Cardiac fibroblast (primary cell): Measurements from ENCODE around the gene METTL13.

Experiments
- DNase-seq, 2 donors: peaks; one replicate each; pipeline versions ENCODE4 v3.0.0 to v3.0.0-alpha.2; 2010; ENCODE audit warnings: low read depth in 2 of 2
- H3K4me3 ChIP-seq, 2 donors: replicated peaks in 1 of 2; 1 replicate in 1 of 2; 2 replicates in 1 of 2; pipeline ENCODE4 v1.5.1; 2011; ENCODE audit warnings: low read depth in 2 of 2, low read length in 2 of 2, mild to moderate bottlenecking in 2 of 2, moderate library complexity in 1 of 2
- TF ChIP-seq, protein P1 (sequence below): IDR thresholded peaks from one replicate; pipeline ENCODE4 v1.5.1; 2011; ENCODE audit warnings: low read depth, mild to moderate bottlenecking, low read length, inconsistent platforms

Gene METTL13

DNA sequence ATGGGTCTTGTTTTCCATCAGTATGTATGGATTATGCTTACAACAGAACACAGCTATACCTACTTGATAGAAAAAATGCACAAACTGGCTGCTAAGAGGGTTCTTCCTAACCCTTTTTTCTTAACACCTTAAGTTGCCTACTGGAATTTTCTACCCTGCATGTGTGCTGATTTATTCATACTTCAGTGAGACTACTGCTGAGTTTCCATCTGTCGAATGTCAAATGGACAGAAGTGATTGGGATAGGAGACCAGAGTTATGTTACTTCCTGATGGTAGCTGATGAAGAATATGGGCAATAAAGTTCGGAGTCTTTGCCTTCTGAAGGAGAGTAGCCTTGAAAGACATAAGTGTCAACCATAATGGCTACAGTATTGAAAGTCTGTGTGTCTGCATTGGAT is 53.4 kb downstream of the METTL13 start:
- DNase-seq: no peak
- no peak overlapping the region for H3K4me3 ChIP-seq
- TF ChIP-seq, protein P1, sequence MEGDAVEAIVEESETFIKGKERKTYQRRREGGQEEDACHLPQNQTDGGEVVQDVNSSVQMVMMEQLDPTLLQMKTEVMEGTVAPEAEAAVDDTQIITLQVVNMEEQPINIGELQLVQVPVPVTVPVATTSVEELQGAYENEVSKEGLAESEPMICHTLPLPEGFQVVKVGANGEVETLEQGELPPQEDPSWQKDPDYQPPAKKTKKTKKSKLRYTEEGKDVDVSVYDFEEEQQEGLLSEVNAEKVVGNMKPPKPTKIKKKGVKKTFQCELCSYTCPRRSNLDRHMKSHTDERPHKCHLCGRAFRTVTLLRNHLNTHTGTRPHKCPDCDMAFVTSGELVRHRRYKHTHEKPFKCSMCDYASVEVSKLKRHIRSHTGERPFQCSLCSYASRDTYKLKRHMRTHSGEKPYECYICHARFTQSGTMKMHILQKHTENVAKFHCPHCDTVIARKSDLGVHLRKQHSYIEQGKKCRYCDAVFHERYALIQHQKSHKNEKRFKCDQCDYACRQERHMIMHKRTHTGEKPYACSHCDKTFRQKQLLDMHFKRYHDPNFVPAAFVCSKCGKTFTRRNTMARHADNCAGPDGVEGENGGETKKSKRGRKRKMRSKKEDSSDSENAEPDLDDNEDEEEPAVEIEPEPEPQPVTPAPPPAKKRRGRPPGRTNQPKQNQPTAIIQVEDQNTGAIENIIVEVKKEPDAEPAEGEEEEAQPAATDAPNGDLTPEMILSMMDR: no peak

DNA sequence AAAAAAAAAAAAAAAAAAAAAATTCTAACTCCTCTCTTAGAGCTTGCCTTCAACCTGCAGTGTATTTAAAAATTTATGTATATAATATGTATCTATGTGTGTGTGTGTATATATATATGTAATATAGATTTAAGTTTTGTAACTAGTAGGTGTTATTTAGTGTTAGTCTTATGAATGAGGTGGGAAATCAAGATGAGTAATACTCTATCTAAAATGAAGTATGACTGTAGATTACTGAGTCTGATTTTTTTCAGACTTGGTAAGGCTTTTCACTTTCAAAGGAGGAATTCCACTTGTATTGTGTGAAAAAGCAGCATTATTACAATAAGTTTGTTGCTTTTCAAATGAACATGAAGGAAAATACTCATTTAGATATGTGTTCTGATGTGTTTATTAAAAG is 54.4 kb downstream of the METTL13 start:
- no peak for DNase-seq
- TF ChIP-seq, protein P1: no peak

DNA sequence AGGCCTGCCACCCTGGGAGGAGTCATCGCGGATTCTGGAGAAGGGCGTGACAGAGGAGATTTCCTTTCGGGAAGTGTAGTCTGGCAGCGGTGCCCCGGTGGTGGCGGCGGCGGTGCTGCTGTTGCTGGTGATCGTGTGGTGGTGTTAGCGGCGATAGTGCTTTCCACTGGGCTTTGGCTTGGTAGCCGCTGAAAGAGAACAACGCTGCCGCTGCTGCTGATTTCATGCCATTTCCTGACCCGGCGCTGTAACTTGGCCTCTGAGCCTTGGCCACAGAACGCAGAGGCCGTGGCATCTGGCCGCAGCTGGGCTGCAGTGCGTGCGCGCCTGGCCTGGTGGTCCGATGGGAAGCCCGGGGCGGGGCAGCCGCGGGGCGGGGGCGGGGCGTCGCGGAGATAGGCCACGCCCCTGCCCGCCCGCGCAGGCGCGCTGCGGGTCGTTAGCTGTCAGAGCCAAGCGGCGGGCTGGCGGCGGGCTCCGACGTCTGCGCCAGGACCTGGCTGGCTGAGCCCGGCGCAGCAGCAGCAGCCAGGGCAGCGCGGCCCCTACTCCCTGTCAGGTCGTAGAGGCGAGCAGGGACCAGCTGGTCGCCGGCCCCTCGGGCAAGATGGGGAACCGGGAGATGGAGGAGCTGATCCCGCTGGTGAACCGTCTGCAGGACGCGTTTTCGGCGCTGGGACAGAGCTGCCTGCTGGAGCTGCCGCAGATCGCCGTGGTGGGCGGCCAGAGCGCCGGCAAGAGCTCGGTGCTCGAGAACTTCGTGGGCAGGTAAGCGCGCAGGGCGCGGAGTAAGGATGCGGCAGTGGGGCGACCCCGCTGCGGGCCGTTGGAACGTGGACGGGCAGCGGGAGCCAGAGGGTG is 59.8 kb downstream of the METTL13 start, which contains the start of gene DNM3:
Gene DNM3 (plus strand): TSS at position 449 of the 861 bp plus-strand sequence. CDS start 159 bp downstream, at position 608.
- TF ChIP-seq, protein P1: no peak
- DNase-seq: peak; percentile 75 to 88
- H3K4me3 ChIP-seq: peak within 1 kb of the TSS; percentile 63 to 64

More for the DNA sequence above, 54.4 kb downstream of the METTL13 start:
- no peak overlapping the region for H3K4me3 ChIP-seq

DNA sequence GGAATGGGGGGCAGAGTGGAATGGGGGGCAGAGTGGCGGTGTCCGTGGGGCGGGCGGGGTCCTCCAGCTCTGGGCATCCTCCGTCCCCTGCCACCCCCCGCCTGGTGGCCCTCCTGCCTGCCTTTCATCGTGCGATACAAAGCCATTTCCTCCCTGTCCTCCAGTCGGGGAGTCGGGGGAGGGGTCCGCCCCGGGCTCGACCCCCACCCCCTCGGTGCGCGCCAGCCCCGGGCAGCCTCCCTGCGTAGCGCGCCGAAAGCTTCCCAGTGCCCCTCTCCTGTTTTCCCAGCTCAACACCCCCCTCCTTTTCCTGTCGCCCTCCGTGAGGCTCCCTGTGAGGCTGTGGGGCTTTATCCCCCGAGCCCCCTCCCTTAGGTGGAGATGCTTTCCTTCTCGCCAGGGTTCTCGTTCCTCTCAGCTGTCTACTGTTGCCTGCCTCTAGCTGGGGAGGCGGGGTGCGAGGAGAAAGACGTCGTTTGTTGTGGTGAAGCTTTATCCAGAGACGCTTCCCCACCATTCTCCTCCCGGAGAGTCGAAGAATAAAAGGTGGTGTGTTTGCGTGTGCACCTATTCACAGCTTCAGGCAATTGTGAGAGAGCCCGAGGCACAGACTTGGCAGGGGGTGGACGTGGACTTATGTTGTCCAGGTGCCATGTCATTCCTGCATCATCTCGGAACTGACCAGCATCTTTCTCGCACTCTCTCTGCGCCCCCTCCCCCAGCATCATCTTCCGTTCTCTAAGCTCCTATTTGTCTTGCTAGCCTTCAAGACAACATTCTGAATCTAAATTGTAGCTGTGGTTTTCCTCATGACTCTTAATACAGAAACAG is 60.7 kb downstream of the METTL13 start:
- peak in 1 of 2 donors; percentile 3 for DNase-seq

DNA sequence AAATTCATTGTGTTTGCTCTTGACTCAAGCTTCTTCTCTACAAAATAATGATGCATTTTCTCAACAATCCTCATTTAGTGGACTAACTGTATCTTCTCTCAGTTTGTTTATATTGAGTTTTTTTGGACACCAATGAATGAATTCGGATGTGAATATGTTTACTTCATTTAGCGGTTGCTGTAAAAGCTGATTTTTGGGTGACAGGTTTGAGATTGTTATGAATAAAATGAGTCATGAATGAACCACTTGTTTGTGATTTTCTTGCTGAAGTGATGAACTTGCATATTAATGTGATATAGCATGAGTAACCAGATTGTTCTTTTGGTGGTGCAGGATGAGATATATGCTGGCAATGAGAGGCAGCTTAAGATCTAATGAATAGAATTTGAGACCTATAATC is 62.9 kb downstream of the METTL13 start:
- TF ChIP-seq, protein P1: no peak
- no peak for DNase-seq
- no peak overlapping the region for H3K4me3 ChIP-seq

More for the DNA sequence above, 60.7 kb downstream of the METTL13 start:
- TF ChIP-seq, protein P1: no peak
- H3K4me3 ChIP-seq: peak overlapping the region; percentile 63 to 64

DNA sequence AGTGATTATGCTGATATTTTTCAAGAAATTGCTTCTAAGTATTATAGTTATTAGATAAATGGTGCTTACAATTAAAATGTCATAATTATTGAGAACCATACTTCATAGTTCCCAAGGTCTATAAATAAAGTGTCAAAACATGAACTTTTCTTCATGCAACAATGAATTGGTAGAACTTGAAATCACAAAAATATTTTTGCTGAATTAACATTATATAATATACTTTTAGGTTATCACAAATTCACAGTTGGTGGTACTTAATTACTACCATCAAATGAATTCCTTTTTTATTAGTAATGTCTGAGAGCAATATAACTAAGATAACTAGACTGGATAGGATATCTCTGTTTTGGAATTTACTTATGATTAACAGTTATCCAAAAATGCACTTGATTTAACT is 64.5 kb downstream of the METTL13 start:
- no peak overlapping the region for H3K4me3 ChIP-seq
- TF ChIP-seq, protein P1: no peak
- no peak for DNase-seq
